Measurements from ENCODE around the gene KIF21A.
A peak's percentile ranks its signal among the peaks of the same experiment; 100 is the strongest.
"Not testable (repeated sequence)": the region's sequence is repeated elsewhere in the genome, so short reads cannot be mapped to it uniquely, and the experiment has no call there.

The KIF21A gene, protein sequence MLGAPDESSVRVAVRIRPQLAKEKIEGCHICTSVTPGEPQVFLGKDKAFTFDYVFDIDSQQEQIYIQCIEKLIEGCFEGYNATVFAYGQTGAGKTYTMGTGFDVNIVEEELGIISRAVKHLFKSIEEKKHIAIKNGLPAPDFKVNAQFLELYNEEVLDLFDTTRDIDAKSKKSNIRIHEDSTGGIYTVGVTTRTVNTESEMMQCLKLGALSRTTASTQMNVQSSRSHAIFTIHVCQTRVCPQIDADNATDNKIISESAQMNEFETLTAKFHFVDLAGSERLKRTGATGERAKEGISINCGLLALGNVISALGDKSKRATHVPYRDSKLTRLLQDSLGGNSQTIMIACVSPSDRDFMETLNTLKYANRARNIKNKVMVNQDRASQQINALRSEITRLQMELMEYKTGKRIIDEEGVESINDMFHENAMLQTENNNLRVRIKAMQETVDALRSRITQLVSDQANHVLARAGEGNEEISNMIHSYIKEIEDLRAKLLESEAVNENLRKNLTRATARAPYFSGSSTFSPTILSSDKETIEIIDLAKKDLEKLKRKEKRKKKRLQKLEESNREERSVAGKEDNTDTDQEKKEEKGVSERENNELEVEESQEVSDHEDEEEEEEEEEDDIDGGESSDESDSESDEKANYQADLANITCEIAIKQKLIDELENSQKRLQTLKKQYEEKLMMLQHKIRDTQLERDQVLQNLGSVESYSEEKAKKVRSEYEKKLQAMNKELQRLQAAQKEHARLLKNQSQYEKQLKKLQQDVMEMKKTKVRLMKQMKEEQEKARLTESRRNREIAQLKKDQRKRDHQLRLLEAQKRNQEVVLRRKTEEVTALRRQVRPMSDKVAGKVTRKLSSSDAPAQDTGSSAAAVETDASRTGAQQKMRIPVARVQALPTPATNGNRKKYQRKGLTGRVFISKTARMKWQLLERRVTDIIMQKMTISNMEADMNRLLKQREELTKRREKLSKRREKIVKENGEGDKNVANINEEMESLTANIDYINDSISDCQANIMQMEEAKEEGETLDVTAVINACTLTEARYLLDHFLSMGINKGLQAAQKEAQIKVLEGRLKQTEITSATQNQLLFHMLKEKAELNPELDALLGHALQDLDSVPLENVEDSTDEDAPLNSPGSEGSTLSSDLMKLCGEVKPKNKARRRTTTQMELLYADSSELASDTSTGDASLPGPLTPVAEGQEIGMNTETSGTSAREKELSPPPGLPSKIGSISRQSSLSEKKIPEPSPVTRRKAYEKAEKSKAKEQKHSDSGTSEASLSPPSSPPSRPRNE (N-terminal part only)

GRCh38 chr12:39443081-39443928 lies at the start of gene KIF21A:
Gene KIF21A, minus strand, starts transcription at chr12:39443120. Its CDS starts 150 bp downstream, at chr12:39442970.
- DNase-seq = peak; percentile 49

GRCh38 chr12:39490500-39491282 lies 47.8 kb upstream of the KIF21A start:
- no peak for DNase-seq

- no peak for DNase-seq
Observed at GRCh38 chr12:39483597-39483996, 40.7 kb upstream of the KIF21A start.

DNA sequence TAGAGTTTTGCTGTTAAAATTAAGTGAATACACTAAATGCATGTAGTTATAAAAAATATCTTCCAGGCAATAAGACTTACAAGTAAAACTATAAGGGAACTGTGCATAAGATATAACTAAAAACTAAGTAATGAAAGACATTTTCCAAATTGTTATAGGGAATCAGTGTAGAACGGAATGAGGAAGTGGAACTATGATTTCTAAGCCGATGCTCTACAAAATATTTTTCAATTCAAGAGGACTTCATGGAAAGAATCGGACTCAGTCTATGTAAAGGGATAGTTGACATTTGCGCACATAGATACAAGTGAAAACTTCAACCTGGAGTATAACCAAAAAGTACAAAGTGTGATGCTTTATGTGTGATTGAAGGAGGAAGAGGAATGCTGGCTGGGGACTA lies 40.1 kb upstream of the KIF21A start:
- no peak for DNase-seq

DNA sequence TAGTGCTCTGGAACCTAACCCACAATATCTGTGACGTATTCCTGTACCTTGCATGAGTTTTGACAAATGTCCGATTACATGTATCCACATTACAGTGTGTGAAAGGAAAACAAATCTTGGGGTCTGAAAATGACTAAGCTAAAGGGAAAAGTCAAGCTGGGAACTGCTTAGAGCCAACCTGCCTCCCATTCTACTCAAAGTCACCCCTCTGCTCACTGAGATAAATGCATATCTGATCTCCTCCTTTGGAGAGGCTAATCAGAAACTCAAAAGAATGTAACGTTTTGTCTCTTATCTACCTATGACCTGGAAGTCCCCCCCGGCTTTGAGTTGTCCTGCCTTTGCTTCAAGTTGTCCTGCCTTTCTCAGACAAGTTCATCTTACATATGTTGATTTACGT lies 34.0 kb upstream of the KIF21A start:
- no peak for DNase-seq

- DNase-seq = no peak
Observed at GRCh38 chr12:39476121-39476520, 33.2 kb upstream of the KIF21A start.

GRCh38 chr12:39475136-39475535 lies 32.2 kb upstream of the KIF21A start:
- not testable (repeated sequence) for DNase-seq

GRCh38 chr12:39467432-39467870 lies 24.5 kb upstream of the KIF21A start:
- no peak for DNase-seq

DNA sequence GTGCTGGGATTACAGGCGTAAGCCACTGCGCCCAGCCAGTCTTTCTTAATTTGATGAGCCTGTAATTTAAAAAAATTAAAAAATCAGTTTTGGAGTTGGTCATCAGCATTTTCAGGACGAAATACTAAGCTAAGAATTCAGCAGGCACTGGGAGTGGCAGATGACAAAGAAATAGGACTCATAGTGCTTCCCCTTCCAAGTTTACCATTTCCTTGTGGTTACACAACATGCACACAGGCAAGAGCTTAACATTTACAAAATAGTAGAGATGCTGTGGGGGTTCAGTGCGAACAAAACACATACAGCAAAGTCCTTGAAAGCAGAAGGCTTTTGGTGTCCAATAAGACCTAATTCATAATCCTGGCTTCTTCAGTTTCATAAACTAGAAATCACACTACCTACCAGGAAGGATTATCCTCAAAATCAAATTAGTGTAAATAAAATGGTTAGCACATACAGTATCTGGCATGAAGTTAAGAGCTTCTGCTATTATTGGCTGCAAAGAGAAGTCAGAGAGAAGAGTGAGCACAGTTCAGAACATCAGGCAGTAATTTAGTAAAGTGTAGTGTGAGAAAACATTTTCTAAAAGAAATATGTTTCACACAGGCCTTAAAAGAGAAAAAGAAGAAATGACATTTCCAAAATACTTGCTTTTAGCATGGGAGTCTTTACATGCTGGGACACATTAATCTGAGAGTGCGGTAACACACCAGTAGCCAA lies 22.2 kb upstream of the KIF21A start:
- DNase-seq = no peak

DNA sequence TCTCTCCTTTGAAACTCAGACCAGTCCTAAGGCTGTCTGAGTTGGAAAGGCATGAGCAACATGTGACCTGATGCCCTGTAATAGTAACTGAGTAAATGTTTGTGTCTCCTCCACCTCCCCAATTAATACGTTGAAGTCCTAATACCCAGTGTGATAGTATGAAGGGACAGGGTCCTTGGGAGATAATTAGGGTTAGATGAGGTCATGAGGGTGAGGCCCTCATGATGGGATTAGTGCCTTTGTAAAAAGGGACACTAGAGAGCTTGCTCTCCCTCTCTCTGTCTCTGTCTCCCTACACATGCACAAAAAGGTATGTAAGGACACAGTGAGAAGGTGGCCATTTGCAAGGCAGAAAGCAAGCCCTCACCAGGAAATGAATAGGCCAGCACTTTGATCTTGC lies 18.1 kb upstream of the KIF21A start:
- DNase-seq = no peak

GRCh38 chr12:39459027-39459434 lies 16.1 kb upstream of the KIF21A start:
- DNase-seq = no peak

DNA sequence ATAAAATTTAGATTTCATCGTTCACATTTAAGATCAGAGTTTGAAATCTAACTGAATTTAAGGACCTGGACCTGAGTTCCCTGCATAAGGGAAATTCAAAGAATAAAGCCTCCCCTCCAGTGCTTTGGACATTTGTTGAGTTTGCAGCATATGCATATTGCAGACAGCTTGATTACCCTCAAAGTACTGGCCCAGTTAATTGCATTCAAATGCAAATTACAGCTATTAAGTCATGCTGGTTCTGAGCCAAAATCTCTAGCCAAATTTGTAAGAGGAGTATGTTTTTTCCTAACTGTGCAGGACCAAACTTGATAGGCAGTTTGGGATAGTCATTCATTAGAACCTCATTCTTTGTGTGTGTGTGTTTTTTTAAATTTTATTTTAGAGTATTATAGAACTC lies 9.1 kb upstream of the KIF21A start:
- no peak for DNase-seq

GRCh38 chr12:39448038-39448437 lies 5.1 kb upstream of the KIF21A start:
- DNase-seq = no peak

GRCh38 chr12:39443929-39444209 lies 949 bp upstream of the KIF21A start:
- DNase-seq = no peak

DNA sequence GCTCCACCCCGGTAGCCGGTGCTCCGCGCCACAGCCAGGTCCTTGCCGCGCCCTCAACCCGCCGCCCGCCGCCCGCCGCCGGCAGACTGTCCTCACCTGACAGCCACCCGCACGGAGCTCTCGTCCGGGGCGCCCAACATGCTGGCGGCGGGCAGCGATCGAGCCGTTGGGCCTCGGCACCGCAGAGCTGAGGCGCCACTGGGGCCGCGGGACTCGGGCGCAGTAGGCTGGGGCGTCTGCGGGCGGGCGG lies 164 bp downstream of the KIF21A start:
- DNase-seq = no peak

GRCh38 chr12:39441963-39442830 lies 723 bp downstream of the KIF21A start:
- no peak for DNase-seq

- no peak for DNase-seq
Observed at GRCh38 chr12:39441189-39441962, 1.5 kb downstream of the KIF21A start.

- no peak for DNase-seq
Observed at GRCh38 chr12:39440781-39441180, 2.1 kb downstream of the KIF21A start.

- no peak for DNase-seq
Observed at GRCh38 chr12:39440101-39440500, 2.8 kb downstream of the KIF21A start.
